Ishikawa (cell line): ENCODE measurements around the gene ANKRD33.

Experiments used
- EP300 ChIP-seq: IDR thresholded peaks from 2 replicates; pipeline ENCODE4 v1.6.1; 2012; ENCODE audit warnings: borderline replicate concordance
- FOXM1 ChIP-seq: IDR thresholded peaks from 2 replicates; pipeline ENCODE4 v1.6.1; 2012; ENCODE audit warnings: low read depth, borderline replicate concordance
- MAX ChIP-seq: IDR thresholded peaks from 2 replicates; pipeline ENCODE4 v1.6.1; 2012
- NFIC ChIP-seq: IDR thresholded peaks from 2 replicates; pipeline ENCODE4 v1.6.1; 2012
- USF1 ChIP-seq: IDR thresholded peaks from 2 replicates; pipeline ENCODE4 v1.6.1; 2012
- YY1 ChIP-seq: IDR thresholded peaks from 2 replicates; pipeline ENCODE4 v1.6.1; 2012; ENCODE audit warnings: low read depth

GRCh38 chr12:51890511-51891171, 2.7 kb downstream of the ANKRD33 start:
- no peak for TF ChIP-seq FOXM1
- TF ChIP-seq MAX, result no peak
- no peak for TF ChIP-seq NFIC
- TF ChIP-seq YY1, result no peak
- no peak for TF ChIP-seq USF1
- no peak for TF ChIP-seq EP300
